ENCODE results near the gene TMEM181. TPM values are rescaled to one million over a fixed set of nuclear protein-coding genes. Genes with fewer than 3 reads are reported as not detected.
"Not testable (repeated sequence)": the region's sequence is repeated elsewhere in the genome, so short reads cannot be mapped to it uniquely, and the experiment has no call there.

The TMEM181 gene
- total RNA-seq, 1 experiment from 2014 or later, result 15.4 TPM

DNA sequence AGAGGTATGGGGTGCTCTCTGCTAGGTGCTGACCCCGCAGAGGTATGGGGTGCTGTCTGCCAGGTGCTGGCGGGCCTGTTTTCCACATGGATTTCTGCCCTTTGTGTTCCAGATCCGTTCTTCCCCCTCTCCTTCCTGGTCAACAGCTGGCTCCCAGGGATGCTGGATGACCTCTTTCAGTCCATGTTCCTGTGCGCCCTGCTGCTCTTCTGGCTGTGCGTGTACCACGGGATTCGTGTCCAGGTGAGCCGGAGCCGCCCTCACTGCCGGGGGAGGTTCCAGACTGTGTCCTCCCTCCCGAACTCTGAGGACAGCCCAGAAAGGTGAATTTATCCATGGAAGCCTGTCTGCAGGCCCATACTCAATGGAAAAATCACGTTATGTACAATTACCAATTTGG lies 48.3 kb downstream of the TMEM181 start:
- no peaks in the 10 kb centered on the region for H3K9me3 ChIP-seq (ENCODE audit: low read length)
- no peaks in the 10 kb centered on the region for H3K9me2 ChIP-seq (replicated peaks; ENCODE audit: insufficient read depth, low read length)
- peaks cover 34% of the 10 kb centered on the region for H3K36me3 ChIP-seq (ENCODE audit: insufficient read depth, low read length)
- no peak overlapping the region for H3K4me2 ChIP-seq (ENCODE audit: low read depth, low read length, poor library complexity, severe bottlenecking)
- H3K27me3 ChIP-seq (ENCODE audit: low read length), result no peaks in the 10 kb centered on the region
- H4K20me1 ChIP-seq (ENCODE audit: insufficient read depth, low read depth, low read length), result no peaks in the 10 kb centered on the region
- no peak for DNase-seq
- no peak overlapping the region for H3K27ac ChIP-seq (ENCODE audit: low read length)
- peaks cover 11% of the 10 kb centered on the region for H3K79me2 ChIP-seq (ENCODE audit: low read length)
- H3K9ac ChIP-seq (ENCODE audit: low read length), result no peak overlapping the region
- H3K4me3 ChIP-seq (ENCODE audit: low read length), result no peak overlapping the region
- H2AFZ ChIP-seq (ENCODE audit: low read length), result no peak overlapping the region
- no peaks in the 10 kb centered on the region; the same call in 1 of the 2 replicates for H3K4me1 ChIP-seq (ENCODE audit: low read length)

DNA sequence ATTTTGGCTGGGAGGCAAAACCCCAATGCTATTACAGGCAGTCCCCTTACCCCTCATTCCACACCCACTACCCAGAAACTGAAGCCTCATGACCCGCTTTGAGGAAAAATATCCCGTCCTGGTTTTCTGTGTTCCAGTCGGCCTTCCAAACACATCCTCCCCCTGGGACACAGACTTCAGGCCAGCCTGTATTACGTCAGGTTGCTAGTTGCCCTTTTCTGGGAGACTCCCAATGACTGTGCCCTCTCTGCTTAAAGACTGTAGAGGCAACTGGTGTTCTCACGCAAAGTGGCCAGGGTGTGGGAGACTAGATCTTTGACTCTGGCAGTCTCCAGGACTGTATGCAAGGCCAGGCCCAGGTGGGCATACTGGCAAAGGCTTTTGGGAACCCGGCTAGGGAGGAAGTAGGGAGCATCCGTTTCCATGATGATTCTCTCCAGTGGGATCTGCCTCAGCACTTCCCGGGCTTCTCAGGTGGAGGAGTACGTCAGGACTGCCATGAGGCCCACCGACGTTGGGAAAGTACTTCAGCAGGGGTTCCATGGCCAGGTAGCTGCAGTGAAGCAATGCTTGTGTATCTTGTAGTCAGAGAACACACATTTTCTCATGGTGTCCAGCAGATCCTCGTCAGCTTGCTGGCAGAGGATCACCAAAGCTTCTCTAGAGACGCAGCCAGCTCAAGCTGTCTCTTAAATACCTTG lies 49.7 kb downstream of the TMEM181 start:
- no peaks in the 10 kb centered on the region for H3K9me3 ChIP-seq (ENCODE audit: low read length)
- no peak overlapping the region for H2AFZ ChIP-seq (ENCODE audit: low read length)
- no peaks in the 10 kb centered on the region for H3K27me3 ChIP-seq (ENCODE audit: low read length)
- H3K27ac ChIP-seq (ENCODE audit: low read length), result no peak overlapping the region
- H3K79me2 ChIP-seq (ENCODE audit: low read length), result peaks cover 15% of the 10 kb centered on the region; the same call in 1 of the 2 replicates
- no peak overlapping the region for H3K4me2 ChIP-seq (ENCODE audit: low read depth, low read length, poor library complexity, severe bottlenecking)
- no peak for DNase-seq
- H3K9me2 ChIP-seq (replicated peaks; ENCODE audit: insufficient read depth, low read length), result no peaks in the 10 kb centered on the region
- no peak overlapping the region for H3K4me3 ChIP-seq (ENCODE audit: low read length)
- peaks cover 43% of the 10 kb centered on the region for H3K36me3 ChIP-seq (ENCODE audit: insufficient read depth, low read length)
- no peak overlapping the region for H3K9ac ChIP-seq (ENCODE audit: low read length)
- no peaks in the 10 kb centered on the region for H4K20me1 ChIP-seq (ENCODE audit: insufficient read depth, low read depth, low read length)
- no peaks in the 10 kb centered on the region; the same call in 1 of the 2 replicates for H3K4me1 ChIP-seq (ENCODE audit: low read length)

GRCh38 chr6:158610319-158610968 lies 50.6 kb downstream of the TMEM181 start:
- Histone ChIP-seq H3K79me2 (ENCODE audit: low read length) (peaks cover 15% of the 10 kb centered on the region; the same call in 1 of the 2 replicates), H3K4me1 (ENCODE audit: low read length) (no peaks in the 10 kb centered on the region), H3K9ac (ENCODE audit: low read length) (no peak overlapping the region), H3K27ac (ENCODE audit: low read length) (no peak overlapping the region), H3K9me2 (replicated peaks; ENCODE audit: insufficient read depth, low read length) (no peaks in the 10 kb centered on the region), H3K4me3 (ENCODE audit: low read length) (no peak overlapping the region), H3K36me3 (ENCODE audit: insufficient read depth, low read length) (peaks cover 43% of the 10 kb centered on the region), H2AFZ (ENCODE audit: low read length) (no peak overlapping the region), H3K9me3 (ENCODE audit: low read length) (no peaks in the 10 kb centered on the region), H4K20me1 (ENCODE audit: insufficient read depth, low read depth, low read length) (no peaks in the 10 kb centered on the region), H3K4me2 (ENCODE audit: low read depth, low read length, poor library complexity, severe bottlenecking) (no peak overlapping the region), H3K27me3 (ENCODE audit: low read length) (no peaks in the 10 kb centered on the region)
- DNase-seq, result no peak

- no peaks in the 10 kb centered on the region for H3K9me3 ChIP-seq (ENCODE audit: low read length)
- no peak overlapping the region for H2AFZ ChIP-seq (ENCODE audit: low read length)
- no peaks in the 10 kb centered on the region for H3K4me1 ChIP-seq (ENCODE audit: low read length)
- DNase-seq, result no peak
- H3K9ac ChIP-seq (ENCODE audit: low read length), result no peak overlapping the region
- H3K4me2 ChIP-seq (ENCODE audit: low read depth, low read length, poor library complexity, severe bottlenecking), result no peak overlapping the region
- no peaks in the 10 kb centered on the region for H3K27me3 ChIP-seq (ENCODE audit: low read length)
- H3K4me3 ChIP-seq (ENCODE audit: low read length), result no peak overlapping the region
- H3K27ac ChIP-seq (ENCODE audit: low read length), result no peak overlapping the region
- H3K9me2 ChIP-seq (replicated peaks; ENCODE audit: insufficient read depth, low read length), result no peaks in the 10 kb centered on the region
- peaks cover 12% of the 10 kb centered on the region; the same call in 1 of the 2 replicates for H3K79me2 ChIP-seq (ENCODE audit: low read length)
- peaks cover 37% of the 10 kb centered on the region for H3K36me3 ChIP-seq (ENCODE audit: insufficient read depth, low read length)
- no peaks in the 10 kb centered on the region for H4K20me1 ChIP-seq (ENCODE audit: insufficient read depth, low read depth, low read length)
Observed at GRCh38 chr6:158611039-158611438, 51.1 kb downstream of the TMEM181 start.

DNA sequence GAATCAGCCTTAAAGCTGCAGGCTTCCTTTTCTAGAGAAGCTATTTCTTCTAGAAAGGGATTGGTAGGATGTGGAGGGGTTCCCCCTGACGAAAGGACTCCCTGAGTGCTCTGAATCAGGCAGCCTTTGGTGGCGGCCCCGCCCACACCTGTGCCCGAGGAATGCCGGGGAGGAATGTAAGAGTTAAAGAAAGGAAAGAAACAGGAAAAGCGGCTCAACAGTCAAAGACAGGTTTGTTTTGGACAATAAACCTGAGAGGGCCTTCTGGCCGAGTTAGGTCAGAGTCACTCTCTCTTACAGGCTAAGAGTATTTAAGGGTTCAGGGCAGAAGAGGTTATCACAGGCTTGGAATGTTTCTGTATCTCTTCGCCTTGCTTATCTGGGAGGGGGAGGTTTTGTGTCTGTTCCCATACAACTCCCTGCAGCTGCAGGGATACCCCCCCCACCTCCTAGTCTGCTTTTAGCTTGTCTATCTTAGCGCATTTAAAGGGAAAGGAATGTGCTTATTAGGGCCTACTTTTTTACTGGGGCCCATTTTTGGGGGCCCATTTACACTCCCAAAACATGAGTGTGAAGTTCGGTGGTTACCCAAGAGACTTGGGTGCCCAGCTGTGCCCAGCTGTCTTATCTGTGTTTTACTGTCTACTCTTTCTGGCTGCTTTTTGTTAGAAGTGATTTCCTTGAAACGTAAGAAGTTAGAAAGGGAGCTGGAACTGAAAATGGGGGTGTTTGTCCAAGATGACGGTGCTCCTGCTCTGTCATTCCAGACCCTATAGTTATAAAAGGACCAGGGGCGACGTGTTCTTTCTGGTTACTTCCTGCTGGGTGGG lies 51.9 kb downstream of the TMEM181 start:
- H3K27me3 ChIP-seq (ENCODE audit: low read length), result no peaks in the 10 kb centered on the region
- no peaks in the 10 kb centered on the region for H3K9me3 ChIP-seq (ENCODE audit: low read length)
- no peaks in the 10 kb centered on the region for H3K4me1 ChIP-seq (ENCODE audit: low read length)
- no peak overlapping the region for H3K27ac ChIP-seq (ENCODE audit: low read length)
- H3K79me2 ChIP-seq (ENCODE audit: low read length), result peaks cover 12% of the 10 kb centered on the region; the same call in 1 of the 2 replicates
- H3K4me3 ChIP-seq (ENCODE audit: low read length), result no peak overlapping the region
- no peak for DNase-seq
- H4K20me1 ChIP-seq (ENCODE audit: insufficient read depth, low read depth, low read length), result no peaks in the 10 kb centered on the region
- H2AFZ ChIP-seq (ENCODE audit: low read length), result no peak overlapping the region
- H3K9ac ChIP-seq (ENCODE audit: low read length), result no peak overlapping the region
- no peaks in the 10 kb centered on the region for H3K9me2 ChIP-seq (replicated peaks; ENCODE audit: insufficient read depth, low read length)
- peaks cover 37% of the 10 kb centered on the region for H3K36me3 ChIP-seq (ENCODE audit: insufficient read depth, low read length)
- H3K4me2 ChIP-seq (ENCODE audit: low read depth, low read length, poor library complexity, severe bottlenecking), result no peak overlapping the region

DNA sequence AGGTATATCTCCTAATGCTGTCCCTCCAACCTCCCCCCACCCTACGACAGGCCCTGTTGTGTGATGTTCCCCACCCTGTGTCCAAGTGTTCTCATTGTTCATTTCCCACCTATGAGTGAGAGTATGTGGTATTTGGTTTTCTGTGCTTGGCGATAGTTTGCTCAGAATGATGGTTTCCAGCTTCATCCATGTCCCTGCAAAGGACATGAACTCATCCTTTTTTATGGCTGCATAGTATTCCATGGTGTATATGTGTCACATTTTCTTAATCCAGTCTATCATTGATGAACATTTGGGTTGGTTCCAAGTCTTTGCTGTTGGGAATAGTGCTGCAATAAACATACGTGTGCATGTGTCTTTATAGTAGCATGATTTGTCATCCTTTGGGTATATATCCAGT lies 54.7 kb downstream of the TMEM181 start:
- Histone ChIP-seq H3K79me2 (ENCODE audit: low read length) (peaks cover 12% of the 10 kb centered on the region; the same call in 1 of the 2 replicates), H3K36me3 (ENCODE audit: insufficient read depth, low read length) (peaks cover 32% of the 10 kb centered on the region)
- not testable (repeated sequence) for DNase-seq; H3K4me2 ChIP-seq (ENCODE audit: low read depth, low read length, poor library complexity, severe bottlenecking); H2AFZ ChIP-seq (ENCODE audit: low read length); H3K27me3 ChIP-seq (ENCODE audit: low read length); H4K20me1 ChIP-seq (ENCODE audit: insufficient read depth, low read depth, low read length); H3K9me2 ChIP-seq (replicated peaks; ENCODE audit: insufficient read depth, low read length); H3K27ac ChIP-seq (ENCODE audit: low read length); H3K9me3 ChIP-seq (ENCODE audit: low read length); H3K9ac ChIP-seq (ENCODE audit: low read length); H3K4me1 ChIP-seq (ENCODE audit: low read length); H3K4me3 ChIP-seq (ENCODE audit: low read length)

GRCh38 chr6:158618289-158618688 lies 58.4 kb downstream of the TMEM181 start:
- H4K20me1 ChIP-seq (ENCODE audit: insufficient read depth, low read depth, low read length); H3K9me3 ChIP-seq (ENCODE audit: low read length); H3K79me2 ChIP-seq (ENCODE audit: low read length); H3K36me3 ChIP-seq (ENCODE audit: insufficient read depth, low read length); H3K27ac ChIP-seq (ENCODE audit: low read length); H3K27me3 ChIP-seq (ENCODE audit: low read length); H2AFZ ChIP-seq (ENCODE audit: low read length); H3K9ac ChIP-seq (ENCODE audit: low read length); H3K4me2 ChIP-seq (ENCODE audit: low read depth, low read length, poor library complexity, severe bottlenecking); H3K4me3 ChIP-seq (ENCODE audit: low read length); H3K9me2 ChIP-seq (replicated peaks; ENCODE audit: insufficient read depth, low read length); H3K4me1 ChIP-seq (ENCODE audit: low read length); DNase-seq: not testable (repeated sequence)

Measured in Karpas-422 (cell line).